KMS-11 (cell line): ENCODE measurements around the gene FAXC.

Experiments
- H2AFZ ChIP-seq: fragments of 200-600 bp; sonication (generic); 2 replicates; pipeline ENCODE4 v1.6.1; 2016; ENCODE audit warnings: antibody characterized with exemption, mixed run types, low read depth
- H3K27ac ChIP-seq: fragments of 200-600 bp; sonication (generic); 2 replicates; pipeline ENCODE4 v1.6.1; 2016; ENCODE audit warnings: mild to moderate bottlenecking, mixed run types
- H3K27me3 ChIP-seq: fragments of 200-600 bp; sonication (generic); 2 replicates; pipeline ENCODE4 v1.6.1; 2017; ENCODE audit warnings: mild to moderate bottlenecking, low read depth, mixed run types, moderate library complexity; ENCODE audit not compliant: insufficient read depth
- H3K36me3 ChIP-seq: fragments of 200-600 bp; sonication (generic); 2 replicates; pipeline ENCODE4 v1.6.1; 2017; ENCODE audit warnings: mild to moderate bottlenecking, mixed run types; ENCODE audit not compliant: insufficient read depth
- H3K4me1 ChIP-seq: fragments of 200-600 bp; sonication (generic); 2 replicates; pipeline ENCODE4 v1.6.1; 2016; ENCODE audit warnings: mild to moderate bottlenecking, low read depth, mixed run types; ENCODE audit not compliant: poor library complexity, severe bottlenecking
- H3K4me2 ChIP-seq: fragments of 200-600 bp; sonication (generic); 2 replicates; pipeline ENCODE4 v1.7.0; 2016; ENCODE audit warnings: mild to moderate bottlenecking, mixed run types
- H3K4me3 ChIP-seq: fragments of 200-600 bp; sonication (generic); IDR thresholded peaks from 2 replicates; pipeline ENCODE4 v1.6.1; 2017; ENCODE audit warnings: low read depth, low read length, mixed read lengths; ENCODE audit not compliant: insufficient read depth
- H3K79me2 ChIP-seq: fragments of 200-600 bp; sonication (generic); 2 replicates; pipeline ENCODE4 v1.6.1; 2016; ENCODE audit warnings: low read depth, mixed run types; ENCODE audit not compliant: insufficient read depth
- H3K9ac ChIP-seq: fragments of 200-600 bp; sonication (generic); 2 replicates; pipeline ENCODE4 v1.6.1; 2016; ENCODE audit warnings: mild to moderate bottlenecking, mixed run types
- H4K20me1 ChIP-seq: fragments of 200-600 bp; sonication (generic); 2 replicates; pipeline ENCODE4 v1.6.1; 2016; ENCODE audit warnings: mild to moderate bottlenecking, mixed run types; ENCODE audit not compliant: insufficient read depth
- TF ChIP-seq, protein P1 (sequence below): fragments of 200-600 bp; sonication (generic); conservative IDR thresholded peaks from 2 replicates; pipeline ENCODE4 v1.6.1; 2017; ENCODE audit warnings: low read depth, mild to moderate bottlenecking, antibody characterized with exemption, low read length, moderate library complexity, mixed read lengths

Gene FAXC

DNA sequence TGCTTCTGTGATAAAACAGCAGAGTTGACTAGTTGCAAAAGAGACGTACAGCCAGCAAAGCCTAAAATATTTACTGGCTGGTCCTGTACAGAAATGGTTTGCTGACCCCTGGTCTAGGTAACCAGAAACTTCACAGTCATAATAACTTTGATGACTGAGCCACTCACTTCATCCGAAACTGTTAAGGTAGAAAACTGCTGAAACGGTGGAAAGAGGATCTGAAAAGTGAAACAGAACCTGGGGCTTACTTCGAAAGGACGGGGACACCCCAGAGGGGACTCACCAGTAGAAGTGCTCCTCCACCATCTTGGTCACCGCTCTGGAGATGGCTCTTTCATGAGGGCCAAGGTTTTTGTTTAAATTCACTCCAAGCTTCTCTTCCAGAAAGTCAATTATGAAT, 16.4 kb downstream of the FAXC start:
- TF ChIP-seq, protein P1, sequence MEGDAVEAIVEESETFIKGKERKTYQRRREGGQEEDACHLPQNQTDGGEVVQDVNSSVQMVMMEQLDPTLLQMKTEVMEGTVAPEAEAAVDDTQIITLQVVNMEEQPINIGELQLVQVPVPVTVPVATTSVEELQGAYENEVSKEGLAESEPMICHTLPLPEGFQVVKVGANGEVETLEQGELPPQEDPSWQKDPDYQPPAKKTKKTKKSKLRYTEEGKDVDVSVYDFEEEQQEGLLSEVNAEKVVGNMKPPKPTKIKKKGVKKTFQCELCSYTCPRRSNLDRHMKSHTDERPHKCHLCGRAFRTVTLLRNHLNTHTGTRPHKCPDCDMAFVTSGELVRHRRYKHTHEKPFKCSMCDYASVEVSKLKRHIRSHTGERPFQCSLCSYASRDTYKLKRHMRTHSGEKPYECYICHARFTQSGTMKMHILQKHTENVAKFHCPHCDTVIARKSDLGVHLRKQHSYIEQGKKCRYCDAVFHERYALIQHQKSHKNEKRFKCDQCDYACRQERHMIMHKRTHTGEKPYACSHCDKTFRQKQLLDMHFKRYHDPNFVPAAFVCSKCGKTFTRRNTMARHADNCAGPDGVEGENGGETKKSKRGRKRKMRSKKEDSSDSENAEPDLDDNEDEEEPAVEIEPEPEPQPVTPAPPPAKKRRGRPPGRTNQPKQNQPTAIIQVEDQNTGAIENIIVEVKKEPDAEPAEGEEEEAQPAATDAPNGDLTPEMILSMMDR = no peak
- Histone ChIP-seq H3K4me1 (peaks cover 56% of the 10 kb centered on the region), H4K20me1 (no peaks in the 10 kb centered on the region), H3K27ac (peak overlapping the region; percentile 46), H3K27me3 (no peaks in the 10 kb centered on the region), H3K36me3 (no peaks in the 10 kb centered on the region), H3K79me2 (no peaks in the 10 kb centered on the region), H3K4me2 (peak overlapping the region; percentile 69), H3K9ac (no peak overlapping the region), H3K4me3 (no peak overlapping the region), H2AFZ (peak overlapping the region; percentile 27; the same call in 1 of the 2 replicates)

- H3K27me3 ChIP-seq = no peaks in the 10 kb centered on the region
- H3K36me3 ChIP-seq = no peaks in the 10 kb centered on the region
- H4K20me1 ChIP-seq = no peaks in the 10 kb centered on the region
- H2AFZ ChIP-seq = no peak overlapping the region
- no peak overlapping the region for H3K9ac ChIP-seq
- H3K4me2 ChIP-seq = no peak overlapping the region; the same call in 1 of the 2 replicates
- H3K79me2 ChIP-seq = no peaks in the 10 kb centered on the region
- H3K4me3 ChIP-seq = no peak overlapping the region
- no peak overlapping the region for H3K27ac ChIP-seq
- TF ChIP-seq, protein P1 = no peak
- peaks cover 56% of the 10 kb centered on the region for H3K4me1 ChIP-seq
Measured at GRCh38 chr6:99331531-99331930, 17.9 kb downstream of the FAXC start.

DNA sequence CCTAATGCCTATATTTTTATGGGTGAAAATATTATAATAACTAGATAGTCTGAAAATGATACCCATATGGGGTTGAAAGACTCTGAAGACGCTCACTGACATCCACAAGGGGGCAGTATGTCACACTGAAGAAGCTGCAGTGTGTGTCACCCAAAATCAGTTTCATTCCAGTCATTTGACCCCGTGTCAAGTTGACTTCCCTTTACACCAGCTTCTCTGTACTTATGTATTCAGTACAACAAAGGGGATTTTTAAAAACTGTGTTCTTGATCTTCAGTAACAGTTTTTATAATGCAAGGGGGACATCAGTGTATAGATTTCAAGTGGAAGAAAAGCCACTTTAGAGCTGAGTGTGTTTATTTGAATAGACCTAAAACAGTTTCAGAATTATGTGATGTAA, 19.3 kb downstream of the FAXC start:
- Histone ChIP-seq H3K4me2 (0 out of 2 replicates have a peak overlapping the region, but pooled peaks have one; percentile 14), H3K4me3 (no peak overlapping the region), H3K79me2 (no peaks in the 10 kb centered on the region), H3K27me3 (no peaks in the 10 kb centered on the region), H2AFZ (no peak overlapping the region), H3K4me1 (peaks cover 56% of the 10 kb centered on the region), H3K27ac (no peak overlapping the region), H3K36me3 (no peaks in the 10 kb centered on the region), H4K20me1 (no peaks in the 10 kb centered on the region), H3K9ac (no peak overlapping the region)
- TF ChIP-seq, protein P1 = peak; percentile 61

DNA sequence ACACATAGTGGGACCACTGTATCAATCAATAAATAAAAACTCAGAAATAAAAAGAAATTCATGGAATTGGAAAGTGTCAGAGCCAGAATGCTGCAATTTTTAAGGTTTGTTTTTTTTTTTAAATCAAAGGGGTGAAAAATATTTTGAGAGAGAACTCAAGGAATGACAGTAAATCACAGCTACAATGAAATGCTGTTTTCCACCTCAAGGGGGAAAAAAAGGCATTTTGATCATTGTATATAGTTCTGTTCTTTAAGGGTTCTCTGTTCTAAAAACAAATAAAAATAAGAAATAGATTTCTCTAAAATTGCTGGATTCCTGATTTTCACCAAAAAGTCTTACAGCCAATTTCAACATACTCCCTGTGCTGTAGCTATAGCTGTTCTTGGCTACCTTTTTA, 24.5 kb downstream of the FAXC start:
- Histone ChIP-seq H3K4me1 (peaks cover 8% of the 10 kb centered on the region), H3K27me3 (no peaks in the 10 kb centered on the region), H3K79me2 (no peaks in the 10 kb centered on the region), H3K36me3 (no peaks in the 10 kb centered on the region), H3K4me2 (no peak overlapping the region), H2AFZ (no peak overlapping the region), H3K4me3 (no peak overlapping the region), H4K20me1 (no peaks in the 10 kb centered on the region), H3K27ac (no peak overlapping the region), H3K9ac (no peak overlapping the region)
- TF ChIP-seq, protein P1 = no peak
